GM21381 (cell line): ENCODE data around the gene FAM168A.

Experiments used
- ATAC-seq: cut with Tn5 transposase; IDR thresholded peaks from one replicate; pipeline ENCODE4 v1.9.1; 2021; ENCODE audit warnings: mild to moderate bottlenecking, moderate library complexity; ENCODE audit not compliant: unreplicated experiment

Gene FAM168A

DNA sequence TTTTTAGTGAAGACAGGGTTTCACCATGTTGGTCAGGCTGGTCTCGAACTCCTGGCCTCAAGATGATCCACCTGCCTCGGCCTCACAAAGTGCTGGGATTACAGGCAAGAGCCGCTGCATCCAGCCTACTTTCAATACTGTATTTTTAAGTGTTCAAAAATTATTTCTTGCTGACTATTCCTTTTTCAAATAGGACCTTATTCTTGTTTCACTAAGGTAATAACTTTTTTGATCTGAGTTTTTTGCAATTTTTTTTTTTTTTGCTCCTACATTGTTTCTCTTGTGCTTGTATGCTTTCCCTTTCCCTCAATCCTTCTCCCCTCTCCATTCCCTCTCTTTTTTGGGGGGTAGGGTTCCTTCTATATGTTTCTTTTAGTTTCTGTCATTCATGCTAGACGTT is 73.1 kb downstream of the FAM168A start:
- no peak for ATAC-seq

- ATAC-seq = no peak
These were observed 76.3 kb downstream of the FAM168A start for GRCh38 chr11:73521621-73522020.

DNA sequence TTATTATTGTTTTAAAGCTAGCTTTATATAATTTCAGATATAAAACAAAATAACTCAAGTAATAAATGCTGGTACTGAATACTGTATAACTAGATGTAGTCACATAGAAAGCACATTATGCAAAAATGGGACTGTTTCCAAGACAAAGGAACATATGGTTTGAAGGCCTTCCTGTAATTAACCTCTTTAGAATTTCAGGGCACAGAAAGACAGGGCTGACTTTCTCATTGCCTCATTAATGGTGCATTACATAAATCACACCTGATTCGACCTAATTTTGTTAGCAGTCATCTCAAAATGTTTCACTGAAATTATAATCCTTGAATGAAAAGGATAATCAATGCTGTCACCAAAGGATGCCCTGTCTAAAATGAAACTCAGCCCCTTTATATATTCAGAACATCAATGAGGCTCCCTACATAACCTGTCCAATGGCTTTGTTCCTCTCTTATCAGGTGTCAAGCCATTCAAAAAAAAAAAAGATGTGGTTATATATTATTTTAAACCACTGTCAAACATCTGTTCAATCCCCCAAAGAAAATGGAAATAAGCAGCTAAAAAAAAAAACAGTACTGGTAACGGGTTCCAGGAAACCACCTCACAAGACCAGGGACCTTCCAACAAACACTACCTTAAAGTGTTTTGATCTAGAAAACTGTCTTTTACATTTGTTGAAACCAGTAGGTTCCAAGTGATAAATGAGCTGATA is 77.4 kb downstream of the FAM168A start:
- ATAC-seq = no peak

- no peak for ATAC-seq
These were observed 78.6 kb downstream of the FAM168A start for GRCh38 chr11:73519266-73519665.

- no peak for ATAC-seq
These were observed 79.7 kb downstream of the FAM168A start for GRCh38 chr11:73518195-73518594.

- ATAC-seq = no peak
These were observed 81.8 kb downstream of the FAM168A start for GRCh38 chr11:73516080-73516479.

- no peak for ATAC-seq
These were observed 84.2 kb downstream of the FAM168A start for GRCh38 chr11:73513707-73514106.

- ATAC-seq = no peak
These were observed 87.0 kb downstream of the FAM168A start for GRCh38 chr11:73510877-73511276.

DNA sequence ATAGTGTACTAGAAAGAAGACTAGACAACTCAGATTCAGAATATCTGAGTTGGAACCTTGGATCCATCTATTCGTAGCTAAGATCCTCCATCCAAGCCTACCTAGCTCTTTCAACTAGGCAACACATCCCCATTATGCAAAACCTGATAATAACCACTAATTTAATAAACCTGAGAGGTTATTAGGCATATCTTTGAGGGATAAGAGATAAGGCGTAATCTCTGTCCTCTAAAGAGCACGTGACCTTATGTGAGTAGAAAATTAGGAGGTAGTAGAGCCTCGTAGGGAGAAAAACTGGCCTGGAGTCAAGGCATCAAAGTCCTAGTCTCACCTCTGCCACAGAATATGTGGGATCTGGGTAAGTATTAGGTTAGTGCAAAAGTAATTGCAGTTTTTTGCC is 87.8 kb downstream of the FAM168A start:
- ATAC-seq = no peak

DNA sequence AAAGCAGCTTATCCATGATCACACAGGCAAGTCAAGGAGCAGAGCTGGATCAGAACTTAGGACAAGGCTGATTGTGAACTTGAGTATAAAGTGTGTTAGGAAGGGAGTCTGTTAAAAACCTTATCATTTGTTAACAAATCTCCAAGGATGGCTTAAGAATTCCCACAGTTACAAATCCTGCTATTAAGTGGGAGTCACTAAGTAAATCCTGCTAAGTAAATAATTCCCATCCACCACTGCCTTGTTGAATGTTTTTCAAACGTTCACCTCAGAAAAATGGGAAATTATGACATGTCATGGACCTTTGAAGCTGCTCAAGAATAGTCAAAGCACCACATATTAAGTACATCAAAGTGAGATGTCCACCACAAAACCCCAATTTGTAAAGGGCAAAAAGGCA is 88.7 kb downstream of the FAM168A start:
- ATAC-seq = no peak

- ATAC-seq = no peak
These were observed 89.4 kb downstream of the FAM168A start for GRCh38 chr11:73508243-73509176.

- ATAC-seq = no peak
These were observed 90.8 kb downstream of the FAM168A start for GRCh38 chr11:73507086-73507485.

GRCh38 chr11:73506038-73506437 is 91.9 kb downstream of the FAM168A start:
- no peak for ATAC-seq

- ATAC-seq = no peak
These were observed 99.6 kb downstream of the FAM168A start for GRCh38 chr11:73498343-73498742.

GRCh38 chr11:73496134-73496533 is 101.8 kb downstream of the FAM168A start:
- ATAC-seq = no peak

DNA sequence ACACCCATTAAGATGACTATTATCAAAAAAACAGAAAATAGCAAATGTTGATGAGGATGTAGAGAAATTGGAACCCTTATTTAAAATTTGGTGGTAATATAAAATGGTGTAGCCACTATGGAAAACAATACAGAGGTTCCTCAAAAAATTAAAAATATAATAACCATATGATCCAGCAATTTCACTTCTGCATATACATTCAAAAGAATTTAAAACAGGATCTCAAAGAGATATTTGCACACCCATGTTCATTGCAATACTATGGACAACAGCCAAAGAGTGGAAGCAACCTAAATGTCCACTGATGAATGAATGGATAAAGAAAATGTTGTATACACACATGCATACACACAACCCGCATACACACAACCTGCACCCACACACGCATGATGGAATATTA is 102.2 kb downstream of the FAM168A start:
- ATAC-seq = no peak

GRCh38 chr11:73493956-73494598 is 103.8 kb downstream of the FAM168A start:
- no peak for ATAC-seq

DNA sequence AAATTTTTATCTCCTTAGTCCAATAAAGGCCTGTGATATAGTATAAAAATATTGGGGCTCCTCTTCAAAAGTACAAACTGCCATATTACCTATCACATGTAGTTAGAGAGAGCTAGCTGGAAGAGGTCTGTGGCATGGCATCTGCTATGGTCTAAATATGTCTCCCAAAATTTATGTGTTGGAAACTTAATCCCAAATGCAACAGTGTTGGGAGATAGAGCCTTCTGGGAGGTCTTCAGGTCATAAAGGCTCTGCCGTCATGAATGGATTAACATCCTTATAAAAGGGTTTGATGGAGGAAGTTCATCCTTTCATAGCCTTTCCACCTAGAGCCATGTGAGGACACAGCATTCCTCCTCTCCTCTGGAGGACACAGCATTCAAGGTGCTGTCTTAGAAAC is 116.3 kb downstream of the FAM168A start:
- no peak for ATAC-seq

DNA sequence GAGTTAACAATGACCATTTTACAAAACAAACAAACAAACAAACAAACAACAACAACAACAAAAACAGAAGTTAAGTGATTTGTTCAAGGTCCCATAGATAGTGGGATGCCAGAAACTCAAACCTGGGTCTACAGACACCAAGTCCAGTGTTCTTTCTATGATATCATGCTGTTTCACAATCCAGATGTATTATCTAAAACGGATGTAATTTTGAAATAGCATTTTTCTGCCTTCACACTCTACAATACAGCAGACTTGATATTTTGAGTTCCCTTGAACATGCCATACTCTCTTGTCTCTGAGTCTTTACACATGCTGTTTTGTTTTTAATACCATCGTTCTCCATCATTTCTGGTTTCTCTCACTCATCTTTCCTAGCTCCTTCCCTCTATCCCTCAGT is 117.2 kb downstream of the FAM168A start:
- no peak for ATAC-seq

DNA sequence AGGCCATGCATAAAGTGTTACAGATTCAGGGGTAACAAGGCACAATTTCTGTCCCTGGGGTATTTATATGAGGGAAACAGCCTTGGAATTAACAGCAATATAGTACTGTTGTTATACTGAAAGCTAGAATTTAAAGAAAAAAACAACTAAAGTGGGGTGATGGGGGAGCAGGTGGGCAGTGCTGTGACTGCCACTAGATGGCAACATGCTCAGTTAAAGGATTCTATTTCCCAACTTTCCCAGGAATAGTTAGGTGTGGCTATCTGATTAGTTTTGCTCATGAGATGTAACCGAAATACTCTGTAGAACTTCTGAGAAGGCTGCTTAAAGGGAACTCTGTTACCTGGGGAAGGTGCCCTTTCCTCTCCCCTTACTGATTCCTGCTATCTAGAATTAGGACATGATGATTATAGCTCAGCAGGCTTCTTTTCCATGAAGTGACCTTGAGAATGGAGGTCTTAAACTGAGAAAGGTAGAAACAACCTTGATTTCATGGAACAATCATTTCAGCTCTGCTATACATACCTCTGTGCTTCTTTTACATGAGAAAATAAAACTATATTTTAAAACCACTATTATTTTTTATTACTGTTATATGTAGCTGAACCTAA is 119.1 kb downstream of the FAM168A start:
- no peak for ATAC-seq

DNA sequence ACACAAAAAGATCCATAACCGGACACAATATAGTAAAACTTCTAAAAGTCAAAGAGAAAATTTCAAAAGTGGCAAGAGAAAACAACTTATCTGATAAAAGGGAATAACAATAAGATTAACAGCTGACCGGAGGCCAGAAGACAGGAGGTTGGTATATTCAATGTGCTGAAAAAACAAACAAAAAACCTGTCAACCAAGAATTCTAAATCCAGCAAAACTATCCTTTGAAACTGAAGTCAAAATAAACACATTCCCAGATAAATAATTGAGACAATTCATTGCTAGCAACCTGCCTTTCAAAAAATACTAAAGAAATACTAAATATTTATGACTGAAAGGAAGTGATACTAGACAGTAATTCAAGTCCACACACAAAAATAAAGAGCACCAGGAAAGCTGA is 120.4 kb downstream of the FAM168A start:
- ATAC-seq = no peak
